ENCODE measurements around the gene THEM5.

Gene THEM5

GRCh38 chr1:151839457-151840403, 13.8 kb downstream of the THEM5 start, which contains the start of gene C2CD4D:
C2CD4D (minus strand) TSS chr1:151839820; CDS start chr1:151838989, 831 bp downstream.
- peak; percentile 98 for DNase-seq (ENCODE audit: low spot score)

- DNase-seq (ENCODE audit: low spot score) = no peak
Observed at GRCh38 chr1:151839082-151839412, 14.5 kb downstream of the THEM5 start.

- no peak for DNase-seq (ENCODE audit: low spot score)
Observed at GRCh38 chr1:151838222-151839081, 15.1 kb downstream of the THEM5 start.

- DNase-seq (ENCODE audit: low spot score) = no peak
Observed at GRCh38 chr1:151837884-151838221, 15.7 kb downstream of the THEM5 start.

GRCh38 chr1:151837197-151837596, 16.3 kb downstream of the THEM5 start:
- no peak for DNase-seq (ENCODE audit: low spot score)

- no peak for DNase-seq (ENCODE audit: low spot score)
Observed at GRCh38 chr1:151835596-151835995, 17.9 kb downstream of the THEM5 start.

- no peak for DNase-seq (ENCODE audit: low spot score)
Observed at GRCh38 chr1:151834239-151834638, 19.3 kb downstream of the THEM5 start.

- no peak for DNase-seq (ENCODE audit: low spot score)
Observed at GRCh38 chr1:151833172-151833900, 20.2 kb downstream of the THEM5 start.

- no peak for DNase-seq (ENCODE audit: low spot score)
Observed at GRCh38 chr1:151832318-151832980, 21.1 kb downstream of the THEM5 start.

GRCh38 chr1:151831605-151832004, 21.9 kb downstream of the THEM5 start, which contains the start of gene RORC:
RORC (minus strand) TSS chr1:151831802; CDS start chr1:151831764, 38 bp downstream.
- DNase-seq (ENCODE audit: low spot score) = no peak

- DNase-seq (ENCODE audit: low spot score) = no peak
Observed at GRCh38 chr1:151831256-151831591, 22.3 kb downstream of the THEM5 start.

GRCh38 chr1:151830055-151830454, 23.5 kb downstream of the THEM5 start:
- no peak for DNase-seq (ENCODE audit: low spot score)

- no peak for DNase-seq (ENCODE audit: low spot score)
Observed at GRCh38 chr1:151829352-151830046, 24.0 kb downstream of the THEM5 start.

GRCh38 chr1:151828921-151829320, 24.6 kb downstream of the THEM5 start:
- peak; percentile 95 for DNase-seq (ENCODE audit: low spot score)

- no peak for DNase-seq (ENCODE audit: low spot score)
Observed at GRCh38 chr1:151827853-151828252, 25.7 kb downstream of the THEM5 start.

GRCh38 chr1:151825751-151826660, 27.5 kb downstream of the THEM5 start:
- no peak for DNase-seq (ENCODE audit: low spot score)

- no peak for DNase-seq (ENCODE audit: low spot score)
Observed at GRCh38 chr1:151825204-151825603, 28.3 kb downstream of the THEM5 start.

- DNase-seq (ENCODE audit: low spot score) = no peak
Observed at GRCh38 chr1:151823175-151823574, 30.3 kb downstream of the THEM5 start.

- no peak for DNase-seq (ENCODE audit: low spot score)
Observed at GRCh38 chr1:151822404-151822803, 31.1 kb downstream of the THEM5 start.

GRCh38 chr1:151820940-151821339, 32.6 kb downstream of the THEM5 start:
- DNase-seq (ENCODE audit: low spot score) = no peak
